ENCODE measurements around the gene DLGAP1. TPM values are rescaled to one million over a fixed set of nuclear protein-coding genes. Genes with fewer than 3 reads are reported as not detected.
A peak's percentile ranks its signal among the peaks of the same experiment; 100 is the strongest.

The DLGAP1 gene
- total and polyA plus RNA-seq, 2 of the 8 experiments (the other 6 are each of a cell fraction or from before 2014, with no cell fraction given) = 11.8 to 16.9 TPM

DNA sequence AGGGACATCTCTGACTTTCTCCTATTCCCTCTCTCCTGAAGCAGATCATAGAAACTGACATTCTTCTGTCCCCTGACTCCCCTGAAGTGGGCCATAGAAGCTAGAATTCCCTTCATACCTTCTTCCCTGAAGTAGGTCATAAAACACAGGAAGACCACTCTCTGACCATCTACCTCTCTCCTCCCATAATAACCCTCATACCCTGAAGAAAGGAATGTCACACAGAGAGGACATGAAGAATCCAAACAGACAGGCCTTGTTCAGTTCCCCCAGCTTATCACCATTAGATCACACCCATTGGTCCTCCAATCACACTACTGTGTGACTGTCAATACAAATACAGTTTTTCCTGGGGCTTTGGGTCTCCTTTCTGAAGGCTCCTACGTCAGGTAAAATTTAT is 347.1 kb downstream of the DLGAP1 start:
- Histone ChIP-seq H3K27me3 (replicated peaks in 1 of 4; ENCODE audit: control insufficient read depth in 3 of 4, extremely low read depth in 1 of 4, insufficient read depth in 3 of 4, low read length in 3 of 4) (no peaks in the 10 kb centered on the region), H2AK5ac (ENCODE audit: low read depth, low read length) (no peak overlapping the region; the same call in 1 of the 2 replicates), H3K18ac (ENCODE audit: extremely low read depth, low read length) (no peak overlapping the region), H3K23ac (ENCODE audit: insufficient read length) (no peak overlapping the region), H2BK15ac (ENCODE audit: low read length) (no peak overlapping the region), H4K8ac (ENCODE audit: extremely low read depth, insufficient read depth, low read length) (no peak overlapping the region), H3K9me3 (ENCODE audit: insufficient read depth in 2 of 2, low read depth in 1 of 2, low read length in 1 of 2) (no peaks in the 10 kb centered on the region), H3K4ac (replicated peaks; ENCODE audit: insufficient read length, low read depth, low read length) (no peak overlapping the region), H3K56ac (replicated peaks; ENCODE audit: insufficient read length, low read depth, low read length) (no peak overlapping the region), H3K4me2 (ENCODE audit: insufficient read depth in 1 of 2, low read depth in 2 of 2, low read length in 2 of 2) (no peak overlapping the region), H3K79me1 (ENCODE audit: low read depth, low read length) (no peaks in the 10 kb centered on the region), H2AFZ (ENCODE audit: low read length) (no peak overlapping the region), H3K9ac (replicated peaks in 1 of 4; ENCODE audit: extremely low read depth in 1 of 4, low read depth in 3 of 4, low read length in 3 of 4) (no peak overlapping the region), H3K4me1 (replicated peaks in 1 of 4; ENCODE audit: control insufficient read depth in 3 of 4, insufficient read depth in 4 of 4, low read length in 3 of 4) (peaks cover 2 to 14% (median 9%) of the 10 kb centered on the region in 4 experiments; a peak in 6 of 7 replicates), H2BK20ac (ENCODE audit: low read length) (peak overlapping the region; percentile 66; the same call in 1 of the 2 replicates), H3K27ac (ENCODE audit: low read depth, low read length) (no peak overlapping the region), H4K5ac (ENCODE audit: insufficient read length, low read depth, low read length) (no peak overlapping the region), H3K79me2 (ENCODE audit: control insufficient read depth in 1 of 2, insufficient read depth in 2 of 2, low read length in 2 of 2) (no peaks in the 10 kb centered on the region), H3K36me3 (ENCODE audit: control insufficient read depth in 2 of 4, insufficient read depth in 4 of 4, low read length in 3 of 4) (no peaks in the 10 kb centered on the region; a peak in 1 of 8 replicates), H2BK12ac (ENCODE audit: low read depth, low read length) (peak overlapping the region; percentile 53; the same call in 1 of the 2 replicates), H3K14ac (ENCODE audit: insufficient read length) (no peak overlapping the region), H3K4me3 (ENCODE audit: extremely low read depth in 1 of 4, insufficient read depth in 2 of 4, low read depth in 3 of 4, low read length in 4 of 4) (no peak overlapping the region), H2BK5ac (ENCODE audit: low read depth, low read length) (no peak overlapping the region), H3K23me2 (ENCODE audit: low read depth, low read length) (no peaks in the 10 kb centered on the region), H4K91ac (replicated peaks; ENCODE audit: insufficient read length, low read length) (peak overlapping the region; percentile 46), H4K20me1 (replicated peaks in 1 of 2; ENCODE audit: control insufficient read depth in 1 of 2, insufficient read depth in 2 of 2, low read length in 2 of 2) (no peaks in the 10 kb centered on the region), H2BK120ac (replicated peaks; ENCODE audit: low read depth, low read length) (peak overlapping the region; percentile 75)
- FAIRE-seq = no peak
- 93% methylated on average over 1 of the region's 1 CpG; no CpG with 5 or more reads in 1 of the 2 experiments for WGBS, 2 experiments (ENCODE audit: extremely low coverage in 1 of 2, insufficient coverage in 1 of 2, insufficient read length in 1 of 2, insufficient replicate concordance in 2 of 2, low coverage in 1 of 2, low lambda C conversion rate in 2 of 2, missing lambda C conversion rate in 1 of 2)
- no peak for TF ChIP-seq EGR1 (IDR thresholded peaks at IDR 0.05; ENCODE audit: borderline replicate concordance, low read depth, low read length)
- TF ChIP-seq CBX8 (IDR thresholded peaks at IDR 0.05; ENCODE audit: borderline replicate concordance, low read depth, low read length) = no peak
- TF ChIP-seq SP1 (IDR thresholded peaks at IDR 0.05; ENCODE audit: low read depth, low read length) = no peak
- no peak for TF ChIP-seq RBBP5 (IDR thresholded peaks at IDR 0.05; ENCODE audit: borderline replicate concordance, low read depth, low read length)
- ChIA-PET POLR2A (ENCODE audit: partially characterized antibody) (interaction anchor here (1.1 to 2.1 kb wide), 4 partner anchors 10 to 228 kb away, joined by 4 to 6 read pairs (median 6); no protein-coding TSS in a partner anchor), CTCF (ENCODE audit: partially characterized antibody) (interaction anchor here (1.0 to 5.1 kb wide), 11 partner anchors 10 to 348 kb away, joined by 3 to 69 read pairs (median 6); partner anchors contain the start of gene DLGAP1)
- DNase-seq (ENCODE audit: low read depth in 1 of 2, low spot score in 2 of 2) = no peak
